Measurements from ENCODE around the gene TP53INP2. TPM values are rescaled to one million over a fixed set of nuclear protein-coding genes. Genes with fewer than 3 reads are reported as not detected.
"Not testable (repeated sequence)": the region's sequence is repeated elsewhere in the genome, so short reads cannot be mapped to it uniquely, and the experiment has no call there.

Gene TP53INP2
- total RNA-seq, 1 donor from 2014 or later = 108 TPM

GRCh38 chr20:34716921-34717229 is 12.7 kb downstream of the TP53INP2 start:
- ATAC-seq (ENCODE audit: poor library complexity) (no peak), DNase-seq (no peak)
- intact Hi-C loops (cut with DNase I) = no loop called here

- no peak for DNase-seq
- no peak for ATAC-seq (ENCODE audit: poor library complexity)
- intact Hi-C loops (cut with DNase I) = no loop called here
Observed at GRCh38 chr20:34717230-34718095, 13.3 kb downstream of the TP53INP2 start.

GRCh38 chr20:34719242-34720017 is 15.3 kb downstream of the TP53INP2 start:
- intact Hi-C loops (cut with DNase I); ATAC-seq (ENCODE audit: poor library complexity); DNase-seq: not testable (repeated sequence)

GRCh38 chr20:34720266-34720665 is 16.1 kb downstream of the TP53INP2 start:
- DNase-seq (no peak), ATAC-seq (ENCODE audit: poor library complexity) (no peak)
- intact Hi-C loops (cut with DNase I) = no loop called here

- ATAC-seq (ENCODE audit: poor library complexity); intact Hi-C loops (cut with DNase I); DNase-seq: not testable (repeated sequence)
Observed at GRCh38 chr20:34722560-34722959, 18.4 kb downstream of the TP53INP2 start.

- ATAC-seq (ENCODE audit: poor library complexity) (peak; percentile 78), DNase-seq (no peak)
- intact Hi-C loops (cut with DNase I) = no loop called here
Observed at GRCh38 chr20:34724172-34724571, 20.0 kb downstream of the TP53INP2 start.

- DNase-seq = no peak
- ATAC-seq (ENCODE audit: poor library complexity) = no peak
- intact Hi-C loops (cut with DNase I) = no loop called here
Observed at GRCh38 chr20:34729416-34729815, 25.3 kb downstream of the TP53INP2 start.

- intact Hi-C loops (cut with DNase I) = no loop called here
- no peak for DNase-seq
- peak; percentile 36 for ATAC-seq (ENCODE audit: poor library complexity)
Observed at GRCh38 chr20:34732523-34732922, 28.4 kb downstream of the TP53INP2 start.

- intact Hi-C loops (cut with DNase I) = no loop called here
- DNase-seq = no peak
- ATAC-seq (ENCODE audit: poor library complexity) = peak; percentile 55
Observed at GRCh38 chr20:34736106-34736735, 32.1 kb downstream of the TP53INP2 start.

GRCh38 chr20:34743039-34743438 is 38.9 kb downstream of the TP53INP2 start:
- ATAC-seq (ENCODE audit: poor library complexity) (no peak), DNase-seq (no peak)
- intact Hi-C loops (cut with DNase I) = no loop called here

- ATAC-seq (ENCODE audit: poor library complexity) (no peak), DNase-seq (no peak)
- intact Hi-C loops (cut with DNase I) = no loop called here
Observed at GRCh38 chr20:34744340-34744739, 40.2 kb downstream of the TP53INP2 start.

GRCh38 chr20:34744847-34745246 is 40.7 kb downstream of the TP53INP2 start:
- no peak for DNase-seq
- ATAC-seq (ENCODE audit: poor library complexity) = peak; percentile 88
- intact Hi-C loops (cut with DNase I) = no loop called here

GRCh38 chr20:34746674-34747073 is 42.5 kb downstream of the TP53INP2 start:
- DNase-seq (no peak), ATAC-seq (ENCODE audit: poor library complexity) (no peak)
- intact Hi-C loops (cut with DNase I) = no loop called here

- ATAC-seq (ENCODE audit: poor library complexity) (no peak), DNase-seq (no peak)
- intact Hi-C loops (cut with DNase I) = no loop called here
Observed at GRCh38 chr20:34747479-34747878, 43.3 kb downstream of the TP53INP2 start.

- DNase-seq (no peak), ATAC-seq (ENCODE audit: poor library complexity) (no peak)
- intact Hi-C loops (cut with DNase I) = no loop called here
Observed at GRCh38 chr20:34748709-34749108, 44.6 kb downstream of the TP53INP2 start.

- intact Hi-C loops (cut with DNase I) = loop anchor here (10.0 kb wide), 1 partner anchor 436 kb away; no protein-coding TSS in a partner anchor
- ATAC-seq (ENCODE audit: poor library complexity) (no peak), DNase-seq (no peak)
Observed at GRCh38 chr20:34750484-34750883, 46.3 kb downstream of the TP53INP2 start.

GRCh38 chr20:34751453-34751852 is 47.3 kb downstream of the TP53INP2 start:
- ATAC-seq (ENCODE audit: poor library complexity) (no peak), DNase-seq (no peak)
- intact Hi-C loops (cut with DNase I) = loop anchor here (10.0 kb wide), 1 partner anchor 437 kb away; no protein-coding TSS in a partner anchor

- no peak for DNase-seq
- intact Hi-C loops (cut with DNase I) = loop anchor here (10.0 kb wide), 1 partner anchor 439 kb away; no protein-coding TSS in a partner anchor
- peak; percentile 57 for ATAC-seq (ENCODE audit: poor library complexity)
Observed at GRCh38 chr20:34753706-34754461, 49.7 kb downstream of the TP53INP2 start.

- ATAC-seq (ENCODE audit: poor library complexity) (peak; percentile 27), DNase-seq (no peak)
- intact Hi-C loops (cut with DNase I) = loop anchor here (10.0 kb wide), 1 partner anchor 440 kb away; no protein-coding TSS in a partner anchor
Observed at GRCh38 chr20:34754611-34755010, 50.5 kb downstream of the TP53INP2 start.
